Transverse colon (tissue), 4 donors: ENCODE results near the gene WFDC1. TPM values are rescaled to one million over a fixed set of nuclear protein-coding genes. Genes with fewer than 3 reads are reported as not detected.

Experiments used
- DNase-seq: peaks from one replicate; pipeline ENCODE4 v3.0.0-alpha.2; 2019
- H3K27ac ChIP-seq, 4 donors: fragments of 200-600 bp; sonication (generic); 2 replicates each; pipeline ENCODE4 v1.5.1; 2016 to 2018; ENCODE audit warnings: inconsistent platforms in 4 of 4
- H3K27me3 ChIP-seq: fragments of 200-600 bp; sonication (generic); 2 replicates; pipeline ENCODE4 v1.5.1; 2017; ENCODE audit warnings: inconsistent platforms
- H3K36me3 ChIP-seq, 4 donors: fragments of 200-600 bp; sonication (generic); 2 replicates each; pipeline ENCODE4 v1.5.1; 2017 to 2019; ENCODE audit warnings: inconsistent platforms in 4 of 4
- H3K4me1 ChIP-seq, 4 donors: fragments of 200-600 bp; sonication (generic); 2 replicates each; pipeline ENCODE4 v1.5.1; 2017 to 2020; ENCODE audit warnings: inconsistent platforms in 4 of 4
- H3K4me3 ChIP-seq, 4 donors: fragments of 200-600 bp; sonication (generic); 1 replicate in 1 of 4; 2 replicates in 3 of 4; pipeline versions ENCODE4 v1.5.1 to v1.6.1; 2017 to 2019; ENCODE audit warnings: inconsistent platforms in 4 of 4
- H3K9me3 ChIP-seq, 2 donors: fragments of 200-600 bp; sonication (generic); 2 replicates each; pipeline ENCODE4 v1.5.1; 2017 to 2019; ENCODE audit warnings: inconsistent platforms in 2 of 2
- CTCF ChIP-seq, 5 experiments: fragments of 200-600 bp in 3 of 5; fragments of 450-650 bp in 2 of 5; sonication (generic) in 3 of 5; IDR thresholded peaks; 1 replicate in 2 of 5; 2 replicates in 3 of 5; pipeline ENCODE4 v1.5.1; 2016 to 2017; ENCODE audit warnings: antibody characterized with exemption in 5 of 5, inconsistent platforms in 3 of 5, mild to moderate bottlenecking in 2 of 5, moderate library complexity in 1 of 5
- EP300 ChIP-seq: sonication (generic); formaldehyde crosslinking; IDR thresholded peaks from one replicate; pipeline ENCODE4 v1.6.1; 2017; ENCODE audit warnings: antibody characterized with exemption, low read depth
- POLR2A ChIP-seq: fragments of 450-650 bp; IDR thresholded peaks from one replicate; pipeline ENCODE4 v1.6.1; 2016; ENCODE audit warnings: antibody characterized with exemption, mild to moderate bottlenecking, moderate library complexity
- POLR2AphosphoS5 ChIP-seq, 3 donors: sonication (generic); formaldehyde crosslinking; IDR thresholded peaks; one replicate each; pipeline ENCODE4 v1.6.1; 2016; ENCODE audit warnings: antibody characterized with exemption in 3 of 3
- WGBS, 2 donors: methylation state at CpG; one replicate each; pipeline ENCODE4 v1.1.5; 2018; ENCODE audit warnings: low coverage in 1 of 2; 5-methylcytosine and 5-hydroxymethylcytosine counted together
- in situ Hi-C, 4 donors: fragments of 200-750 bp; cut with MboI; loops; one replicate each; pipeline versions ENCODE4 v1.15.0 to v1.15.1; 2017; ENCODE audit warnings: low sequenced_read_pairs in 3 of 4, low pct_ligation_motif_present in 1 of 4, low pct_unique_long_range_greater_than_20kb in 1 of 4
- intact Hi-C: fragments of 100-400 bp; cut with DNase I; formaldehyde crosslinking; loops from one replicate; pipeline ENCODE4 v1.15.1; 2023; ENCODE audit warnings: low total_unique reads
- total RNA-seq, 4 donors: library from RNA; depleted of rRNA; stranded (reverse); fragments of >200 nt; gene quantifications; one replicate each; pipeline ENCODE4 v1.1.0, GENCODE V29; 2016

The WFDC1 gene
- total RNA-seq, 4 donors from 2014 or later = 5.6 to 91.3 (median 7.0) TPM

GRCh38 chr16:84314814-84315213, 20.1 kb downstream of the WFDC1 start:
- H3K27me3 ChIP-seq = no peaks in the 10 kb centered on the region
- no peak for DNase-seq
- H3K4me1 ChIP-seq = peaks cover 0 to 13% (median 7%) of the 10 kb centered on the region in 4 donors
- intact Hi-C loops = no loop called here
- no peaks in the 10 kb centered on the region for H3K36me3 ChIP-seq
- H3K9me3 ChIP-seq = peaks cover 0 to 7% of the 10 kb centered on the region in 2 donors
- 83 to 90% methylated on average over 4 of the region's 4 CpGs for WGBS, 2 donors
- TF ChIP-seq POLR2A (no peak), EP300 (no peak), CTCF (IDR thresholded peaks at IDR 0.05) (no peak), POLR2AphosphoS5 (IDR thresholded peaks at IDR 0.05) (no peak)
- H3K27ac ChIP-seq = no peak overlapping the region
- in situ Hi-C loops = no loop called here
- H3K4me3 ChIP-seq = no peak overlapping the region

GRCh38 chr16:84315422-84315821, 20.7 kb downstream of the WFDC1 start:
- Histone ChIP-seq H3K4me1 (peaks cover 0 to 13% (median 7%) of the 10 kb centered on the region in 4 donors), H3K4me3 (no peak overlapping the region), H3K27me3 (no peaks in the 10 kb centered on the region), H3K27ac (no peak overlapping the region), H3K36me3 (no peaks in the 10 kb centered on the region), H3K9me3 (peaks cover 0 to 7% of the 10 kb centered on the region in 2 donors)
- in situ Hi-C loops = no loop called here
- WGBS, 2 donors = 69% methylated on average over 5 of the region's 5 CpGs; no CpG with 5 or more reads in 1 of the 2 donors
- no peak for DNase-seq
- TF ChIP-seq POLR2A (no peak), CTCF (IDR thresholded peaks at IDR 0.05) (no peak), POLR2AphosphoS5 (IDR thresholded peaks at IDR 0.05) (no peak), EP300 (no peak)
- intact Hi-C loops = no loop called here

GRCh38 chr16:84318091-84318975, 23.7 kb downstream of the WFDC1 start:
- Histone ChIP-seq H3K4me1 (peaks cover 0 to 4% (median 2%) of the 10 kb centered on the region in 4 donors), H3K9me3 (peaks cover 0 to 7% of the 10 kb centered on the region in 2 donors), H3K27me3 (no peaks in the 10 kb centered on the region), H3K27ac (no peak overlapping the region), H3K36me3 (no peaks in the 10 kb centered on the region), H3K4me3 (no peak overlapping the region)
- intact Hi-C loops (no loop called here), in situ Hi-C loops (no loop called here)
- TF ChIP-seq EP300 = no peak
- no peak for TF ChIP-seq POLR2AphosphoS5 (IDR thresholded peaks at IDR 0.05)
- TF ChIP-seq POLR2A = no peak
- TF ChIP-seq CTCF (IDR thresholded peaks at IDR 0.05) = no peak
- no peak for DNase-seq
- 87% methylated on average over 18 of the region's 19 CpGs; no CpG with 5 or more reads in 1 of the 2 donors for WGBS, 2 donors

GRCh38 chr16:84319146-84319760, 24.6 kb downstream of the WFDC1 start:
- Histone ChIP-seq H3K9me3 (peaks cover 0 to 7% of the 10 kb centered on the region in 2 donors), H3K4me3 (no peak overlapping the region), H3K4me1 (no peaks in the 10 kb centered on the region), H3K27ac (no peak overlapping the region), H3K36me3 (no peaks in the 10 kb centered on the region), H3K27me3 (no peaks in the 10 kb centered on the region)
- TF ChIP-seq POLR2AphosphoS5 (IDR thresholded peaks at IDR 0.05) (no peak), CTCF (IDR thresholded peaks at IDR 0.05) (no peak), EP300 (no peak), POLR2A (no peak)
- WGBS, 2 donors = 91% methylated on average over 24 of the region's 24 CpGs; no CpG with 5 or more reads in 1 of the 2 donors
- no peak for DNase-seq
- intact Hi-C loops (no loop called here), in situ Hi-C loops (no loop called here)
